GM23248 (cell line): ENCODE results near the gene GDE1.
"Not testable (repeated sequence)": the region's sequence is repeated elsewhere in the genome, so short reads cannot be mapped to it uniquely, and the experiment has no call there.

Source experiments
- EZH2 ChIP-seq: fragments of 200-600 bp; sonication (generic); IDR thresholded peaks from 2 replicates; pipeline ENCODE4 v1.6.1; 2018; ENCODE audit warnings: antibody characterized with exemption, mild to moderate bottlenecking; ENCODE audit not compliant: insufficient read depth, poor library complexity, severe bottlenecking
- EZH2phosphoT487 ChIP-seq: fragments of 200-600 bp; sonication (generic); IDR thresholded peaks from 2 replicates; pipeline ENCODE4 v1.6.1; 2018; ENCODE audit warnings: antibody characterized with exemption, moderate library complexity, mild to moderate bottlenecking, low read depth; ENCODE audit not compliant: insufficient read depth

DNA sequence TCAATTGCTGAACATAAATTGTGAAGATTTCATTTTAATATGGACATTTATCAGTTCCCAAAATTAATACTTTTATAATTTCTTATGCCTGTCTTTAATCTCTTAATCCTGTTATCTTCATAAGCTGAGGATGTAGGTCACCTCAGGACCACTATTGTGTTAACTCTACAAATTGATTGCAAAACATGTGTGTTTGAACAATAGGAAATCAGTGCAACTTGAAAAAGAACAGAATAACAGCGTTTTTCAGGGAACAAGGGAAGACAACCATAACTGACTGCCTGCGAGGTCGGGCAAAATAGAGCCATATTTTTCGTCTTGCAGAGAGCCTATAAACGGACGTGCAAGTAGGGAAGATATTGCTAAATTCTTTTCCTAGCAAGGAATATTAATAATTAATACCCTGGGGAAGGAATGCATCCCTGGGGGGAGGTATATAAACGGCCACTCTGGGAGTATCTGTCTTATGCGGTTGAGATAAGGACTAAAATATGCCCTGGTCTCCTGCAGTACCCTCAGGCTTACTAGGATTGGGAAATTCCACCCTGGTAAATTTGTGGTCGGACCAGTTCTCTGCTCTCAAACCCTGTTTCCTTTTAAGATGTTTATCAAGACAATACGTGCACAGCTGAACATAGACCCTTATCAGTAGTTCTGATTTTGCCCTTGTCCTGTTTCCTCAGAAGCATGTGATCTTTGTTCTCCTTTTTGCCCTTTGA is 21.5 kb upstream of the GDE1 start:
- not testable (repeated sequence) for TF ChIP-seq EZH2, EZH2phosphoT487
